CD4-positive, alpha-beta T cell treated with Interleukin-10 for 1 hour (primary cell): ENCODE data around the gene PDYN.

ENCODE experiments used
- DNase-seq: peaks from one replicate; pipeline ENCODE4 v3.0.0-alpha.2; 2020

Gene PDYN

GRCh38 chr20:1949347-1950100 is 44.3 kb downstream of the PDYN start:
- no peak for DNase-seq

GRCh38 chr20:1947535-1947846 is 46.4 kb downstream of the PDYN start:
- no peak for DNase-seq

- DNase-seq = peak; percentile 16
Measured at GRCh38 chr20:1946762-1947534, 46.9 kb downstream of the PDYN start.

GRCh38 chr20:1946442-1946761 is 47.5 kb downstream of the PDYN start:
- DNase-seq = no peak

- DNase-seq = no peak
Measured at GRCh38 chr20:1945660-1946059, 48.2 kb downstream of the PDYN start.

- peak; percentile 19 for DNase-seq
Measured at GRCh38 chr20:1945134-1945618, 48.7 kb downstream of the PDYN start.

- no peak for DNase-seq
Measured at GRCh38 chr20:1944345-1945091, 49.3 kb downstream of the PDYN start.

GRCh38 chr20:1943275-1944002 is 50.4 kb downstream of the PDYN start:
- DNase-seq = no peak

- no peak for DNase-seq
Measured at GRCh38 chr20:1942486-1943274, 51.2 kb downstream of the PDYN start.

GRCh38 chr20:1942061-1942460 is 51.8 kb downstream of the PDYN start:
- no peak for DNase-seq

- no peak for DNase-seq
Measured at GRCh38 chr20:1941226-1941625, 52.6 kb downstream of the PDYN start.

- no peak for DNase-seq
Measured at GRCh38 chr20:1940581-1940980, 53.3 kb downstream of the PDYN start.

GRCh38 chr20:1939270-1939595 is 54.6 kb downstream of the PDYN start:
- no peak for DNase-seq

- no peak for DNase-seq
Measured at GRCh38 chr20:1938464-1939269, 55.2 kb downstream of the PDYN start.

- no peak for DNase-seq
Measured at GRCh38 chr20:1937316-1937976, 56.4 kb downstream of the PDYN start.

- no peak for DNase-seq
Measured at GRCh38 chr20:1935696-1936366, 58.0 kb downstream of the PDYN start.

GRCh38 chr20:1934721-1935573 is 58.9 kb downstream of the PDYN start:
- DNase-seq = no peak

GRCh38 chr20:1934156-1934555 is 59.7 kb downstream of the PDYN start:
- DNase-seq = no peak

- no peak for DNase-seq
Measured at GRCh38 chr20:1933465-1933870, 60.4 kb downstream of the PDYN start.
